ENCODE data around the gene PDXK. TPM values are rescaled to one million over a fixed set of nuclear protein-coding genes. Genes with fewer than 3 reads are reported as not detected.
A peak's percentile ranks its signal among the peaks of the same experiment; 100 is the strongest.

Gene PDXK
- total and polyA plus RNA-seq, 2 of the 13 experiments (the other 11 are each of a cell fraction or from before 2014, with no cell fraction given): 114 to 184 TPM

DNA sequence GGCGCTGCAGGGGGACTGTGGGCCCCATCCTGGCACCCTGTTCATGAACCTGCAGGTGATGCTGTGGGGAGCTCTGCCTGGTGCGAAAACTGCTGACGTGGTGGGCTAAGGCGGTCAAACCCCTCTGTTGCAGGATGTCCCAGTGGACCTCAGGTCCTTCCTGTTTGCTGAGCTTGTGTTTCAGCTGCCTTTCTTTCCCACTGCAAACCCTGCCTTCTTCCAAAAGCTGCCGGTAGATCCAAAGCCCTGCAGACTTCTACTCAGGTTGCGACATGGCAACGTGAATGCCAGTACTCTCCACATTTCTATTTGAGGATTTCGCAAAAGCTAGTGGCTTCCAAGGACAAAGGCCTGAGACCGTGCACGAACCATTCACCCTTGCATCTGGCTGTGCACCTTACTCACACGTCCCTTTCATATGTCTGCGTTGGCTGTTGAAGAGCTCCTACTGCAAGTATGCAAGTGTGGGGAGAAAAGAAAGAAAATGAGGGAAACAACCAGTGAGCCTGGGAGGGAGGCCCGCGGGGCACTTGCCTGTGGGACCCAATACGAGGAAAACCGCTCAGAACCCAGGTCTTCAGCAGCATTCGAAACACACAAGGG lies 64.3 kb downstream of the PDXK start (continued):
- TF ChIP-seq, protein P1, sequence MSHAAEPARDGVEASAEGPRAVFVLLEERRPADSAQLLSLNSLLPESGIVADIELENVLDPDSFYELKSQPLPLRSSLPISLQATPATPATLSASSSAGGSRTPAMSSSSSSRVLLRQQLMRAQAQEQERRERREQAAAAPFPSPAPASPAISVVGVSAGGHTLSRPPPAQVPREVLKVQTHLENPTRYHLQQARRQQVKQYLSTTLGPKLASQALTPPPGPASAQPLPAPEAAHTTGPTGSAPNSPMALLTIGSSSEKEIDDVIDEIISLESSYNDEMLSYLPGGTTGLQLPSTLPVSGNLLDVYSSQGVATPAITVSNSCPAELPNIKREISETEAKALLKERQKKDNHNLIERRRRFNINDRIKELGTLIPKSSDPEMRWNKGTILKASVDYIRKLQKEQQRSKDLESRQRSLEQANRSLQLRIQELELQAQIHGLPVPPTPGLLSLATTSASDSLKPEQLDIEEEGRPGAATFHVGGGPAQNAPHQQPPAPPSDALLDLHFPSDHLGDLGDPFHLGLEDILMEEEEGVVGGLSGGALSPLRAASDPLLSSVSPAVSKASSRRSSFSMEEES (CRISPR knock-in tag; IDR thresholded peaks at IDR 0.05): peak; percentile 63
- TF ChIP-seq ZFP36L1 (CRISPR knock-in tag; IDR thresholded peaks at IDR 0.05) (no peak), ZNF430 (CRISPR knock-in tag; IDR thresholded peaks at IDR 0.05) (peak; percentile 87), GFI1 (CRISPR knock-in tag; IDR thresholded peaks at IDR 0.05; ENCODE audit: borderline replicate concordance) (0 out of 2 replicates have a peak, but pooled peaks have one; percentile 17), ZNF747 (CRISPR knock-in tag; IDR thresholded peaks at IDR 0.05; ENCODE audit: borderline replicate concordance) (peak; percentile 89; the same call in 1 of the 2 replicates), HIVEP1 (CRISPR knock-in tag; IDR thresholded peaks at IDR 0.05) (peak; percentile 89), YEATS2 (CRISPR knock-in tag; IDR thresholded peaks at IDR 0.05; ENCODE audit: borderline replicate concordance) (peak; percentile 66; the same call in 1 of the 2 replicates), GLI4 (CRISPR knock-in tag; IDR thresholded peaks at IDR 0.05; ENCODE audit: borderline replicate concordance) (no peak), ATM (IDR thresholded peaks at IDR 0.05; ENCODE audit: borderline replicate concordance) (no peak), ZKSCAN1 (IDR thresholded peaks at IDR 0.05; ENCODE audit: low read length) (peak; percentile 77; the same call in 1 of the 2 replicates), ZNF567 (CRISPR knock-in tag; IDR thresholded peaks at IDR 0.05; ENCODE audit: borderline replicate concordance) (0 out of 2 replicates have a peak, but pooled peaks have one; percentile 59), TAF1 (CRISPR knock-in tag; IDR thresholded peaks at IDR 0.05) (peak; percentile 54; the same call in 1 of the 2 replicates), MAFK (conservative IDR thresholded peaks at IDR 0.05 in 1 of 2, IDR thresholded peaks at IDR 0.05 in 1 of 2; ENCODE audit: low read length in 2 of 2) (peak; percentile 92 to 93), JUND (CRISPR knock-in tag; IDR thresholded peaks at IDR 0.05) (peak; percentile 61; the same call in 1 of the 2 replicates), TOPORS (CRISPR knock-in tag; IDR thresholded peaks at IDR 0.05) (peak; percentile 82), ZKSCAN8 (CRISPR knock-in tag; IDR thresholded peaks at IDR 0.05; ENCODE audit: borderline replicate concordance) (peak; percentile 54; the same call in 1 of the 2 replicates), NCOA5 (CRISPR knock-in tag; IDR thresholded peaks at IDR 0.05) (no peak), LCORL (IDR thresholded peaks at IDR 0.05) (no peak), LCORL (CRISPR knock-in tag; IDR thresholded peaks at IDR 0.05) (peak; percentile 98)
- TF ChIP-seq, protein P2, sequence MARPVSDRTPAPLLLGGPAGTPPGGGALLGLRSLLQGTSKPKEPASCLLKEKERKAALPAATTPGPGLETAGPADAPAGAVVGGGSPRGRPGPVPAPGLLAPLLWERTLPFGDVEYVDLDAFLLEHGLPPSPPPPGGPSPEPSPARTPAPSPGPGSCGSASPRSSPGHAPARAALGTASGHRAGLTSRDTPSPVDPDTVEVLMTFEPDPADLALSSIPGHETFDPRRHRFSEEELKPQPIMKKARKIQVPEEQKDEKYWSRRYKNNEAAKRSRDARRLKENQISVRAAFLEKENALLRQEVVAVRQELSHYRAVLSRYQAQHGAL (CRISPR knock-in tag; IDR thresholded peaks at IDR 0.05; ENCODE audit: not compliant biosample characterization): no peak
- TF ChIP-seq, protein P3, sequence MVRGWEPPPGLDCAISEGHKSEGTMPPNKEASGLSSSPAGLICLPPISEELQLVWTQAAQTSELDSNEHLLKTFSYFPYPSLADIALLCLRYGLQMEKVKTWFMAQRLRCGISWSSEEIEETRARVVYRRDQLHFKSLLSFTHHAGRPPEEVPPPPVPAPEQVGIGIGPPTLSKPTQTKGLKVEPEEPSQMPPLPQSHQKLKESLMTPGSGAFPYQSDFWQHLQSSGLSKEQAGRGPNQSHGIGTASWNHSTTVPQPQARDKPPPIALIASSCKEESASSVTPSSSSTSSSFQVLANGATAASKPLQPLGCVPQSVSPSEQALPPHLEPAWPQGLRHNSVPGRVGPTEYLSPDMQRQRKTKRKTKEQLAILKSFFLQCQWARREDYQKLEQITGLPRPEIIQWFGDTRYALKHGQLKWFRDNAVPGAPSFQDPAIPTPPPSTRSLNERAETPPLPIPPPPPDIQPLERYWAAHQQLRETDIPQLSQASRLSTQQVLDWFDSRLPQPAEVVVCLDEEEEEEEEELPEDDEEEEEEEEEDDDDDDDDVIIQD (CRISPR knock-in tag; IDR thresholded peaks at IDR 0.05; ENCODE audit: low read depth): 0 out of 2 replicates have a peak, but pooled peaks have one; percentile 35
- TF ChIP-seq, protein P4, sequence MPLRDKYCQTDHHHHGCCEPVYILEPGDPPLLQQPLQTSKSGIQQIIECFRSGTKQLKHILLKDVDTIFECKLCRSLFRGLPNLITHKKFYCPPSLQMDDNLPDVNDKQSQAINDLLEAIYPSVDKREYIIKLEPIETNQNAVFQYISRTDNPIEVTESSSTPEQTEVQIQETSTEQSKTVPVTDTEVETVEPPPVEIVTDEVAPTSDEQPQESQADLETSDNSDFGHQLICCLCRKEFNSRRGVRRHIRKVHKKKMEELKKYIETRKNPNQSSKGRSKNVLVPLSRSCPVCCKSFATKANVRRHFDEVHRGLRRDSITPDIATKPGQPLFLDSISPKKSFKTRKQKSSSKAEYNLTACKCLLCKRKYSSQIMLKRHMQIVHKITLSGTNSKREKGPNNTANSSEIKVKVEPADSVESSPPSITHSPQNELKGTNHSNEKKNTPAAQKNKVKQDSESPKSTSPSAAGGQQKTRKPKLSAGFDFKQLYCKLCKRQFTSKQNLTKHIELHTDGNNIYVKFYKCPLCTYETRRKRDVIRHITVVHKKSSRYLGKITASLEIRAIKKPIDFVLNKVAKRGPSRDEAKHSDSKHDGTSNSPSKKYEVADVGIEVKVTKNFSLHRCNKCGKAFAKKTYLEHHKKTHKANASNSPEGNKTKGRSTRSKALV (CRISPR knock-in tag; IDR thresholded peaks at IDR 0.05): no peak
- TF ChIP-seq, protein P5, sequence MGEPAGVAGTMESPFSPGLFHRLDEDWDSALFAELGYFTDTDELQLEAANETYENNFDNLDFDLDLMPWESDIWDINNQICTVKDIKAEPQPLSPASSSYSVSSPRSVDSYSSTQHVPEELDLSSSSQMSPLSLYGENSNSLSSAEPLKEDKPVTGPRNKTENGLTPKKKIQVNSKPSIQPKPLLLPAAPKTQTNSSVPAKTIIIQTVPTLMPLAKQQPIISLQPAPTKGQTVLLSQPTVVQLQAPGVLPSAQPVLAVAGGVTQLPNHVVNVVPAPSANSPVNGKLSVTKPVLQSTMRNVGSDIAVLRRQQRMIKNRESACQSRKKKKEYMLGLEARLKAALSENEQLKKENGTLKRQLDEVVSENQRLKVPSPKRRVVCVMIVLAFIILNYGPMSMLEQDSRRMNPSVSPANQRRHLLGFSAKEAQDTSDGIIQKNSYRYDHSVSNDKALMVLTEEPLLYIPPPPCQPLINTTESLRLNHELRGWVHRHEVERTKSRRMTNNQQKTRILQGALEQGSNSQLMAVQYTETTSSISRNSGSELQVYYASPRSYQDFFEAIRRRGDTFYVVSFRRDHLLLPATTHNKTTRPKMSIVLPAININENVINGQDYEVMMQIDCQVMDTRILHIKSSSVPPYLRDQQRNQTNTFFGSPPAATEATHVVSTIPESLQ (CRISPR knock-in tag; conservative IDR thresholded peaks at IDR 0.05): no peak

All from HepG2 (cell line).